DOHH2 (cell line): ENCODE measurements around the gene USF1.
A peak's percentile ranks its signal among the peaks of the same experiment; 100 is the strongest.
"Not testable (repeated sequence)": the region's sequence is repeated elsewhere in the genome, so short reads cannot be mapped to it uniquely, and the experiment has no call there.

ENCODE experiments used
- H3F3A ChIP-seq: fragments of 200-600 bp; sonication (generic), shearing (Covaris generic); 2 replicates; pipeline ENCODE4 v1.6.0; 2016; ENCODE audit warnings: antibody characterized with exemption, mild to moderate bottlenecking; ENCODE audit not compliant: control insufficient read depth, insufficient read depth
- H3K27ac ChIP-seq: fragments of 200-600 bp; sonication (generic); 2 replicates; pipeline ENCODE4 v1.5.1; 2014; ENCODE audit warnings: low read depth, mild to moderate bottlenecking, low read length, moderate library complexity
- H3K27me3 ChIP-seq: fragments of 200-600 bp; sonication (generic); 2 replicates; pipeline ENCODE4 v1.6.1; 2014; ENCODE audit warnings: mild to moderate bottlenecking, low read length, mixed read lengths; ENCODE audit not compliant: control insufficient read depth
- H3K36me3 ChIP-seq: fragments of 200-600 bp; sonication (generic); 2 replicates; pipeline ENCODE4 v1.6.1; 2014; ENCODE audit warnings: mild to moderate bottlenecking, low read length, moderate library complexity, mixed read lengths; ENCODE audit not compliant: control insufficient read depth
- H3K4me1 ChIP-seq: fragments of 200-600 bp; sonication (generic); 2 replicates; pipeline ENCODE4 v1.6.1; 2014; ENCODE audit warnings: mild to moderate bottlenecking, low read length, mixed read lengths; ENCODE audit not compliant: control insufficient read depth
- H3K4me2 ChIP-seq: fragments of 200-600 bp; sonication (generic); 2 replicates; pipeline ENCODE4 v1.6.0; 2014; ENCODE audit warnings: mild to moderate bottlenecking, low read length, moderate library complexity
- H3K4me3 ChIP-seq: fragments of 200-600 bp; sonication (generic); 2 replicates; pipeline ENCODE4 v1.5.1; 2014; ENCODE audit warnings: mild to moderate bottlenecking, low read length, mixed read lengths
- H3K79me2 ChIP-seq: fragments of 200-600 bp; sonication (generic); 2 replicates; pipeline ENCODE4 v1.6.1; 2014; ENCODE audit warnings: mild to moderate bottlenecking, low read length, mixed read lengths; ENCODE audit not compliant: control insufficient read depth
- H3K9me2 ChIP-seq: fragments of 200-600 bp; sonication (generic); replicated peaks from 2 replicates; pipeline ENCODE4 v1.6.1; 2014; ENCODE audit warnings: mild to moderate bottlenecking, low read length, mixed read lengths; ENCODE audit not compliant: control insufficient read depth
- H3K9me3 ChIP-seq: fragments of 200-600 bp; sonication (generic); 2 replicates; pipeline ENCODE4 v1.6.1; 2014; ENCODE audit warnings: antibody characterized with exemption, low read length, mixed read lengths; ENCODE audit not compliant: control insufficient read depth, insufficient read depth
- H4K20me1 ChIP-seq: fragments of 200-600 bp; sonication (generic); 2 replicates; pipeline ENCODE4 v1.6.0; 2014; ENCODE audit warnings: low read depth, mild to moderate bottlenecking, antibody characterized with exemption, low read length, moderate library complexity; ENCODE audit not compliant: control insufficient read depth, insufficient read depth
- CTCF ChIP-seq: fragments of 200-600 bp; sonication (generic); IDR thresholded peaks from one replicate; pipeline ENCODE4 v1.5.1; 2014; ENCODE audit warnings: antibody characterized with exemption, mild to moderate bottlenecking, low read depth, low read length; ENCODE audit not compliant: poor library complexity, severe bottlenecking
- EZH2phosphoT487 ChIP-seq: fragments of 200-600 bp; sonication (generic); IDR thresholded peaks from 2 replicates; pipeline ENCODE4 v1.6.1; 2017; ENCODE audit warnings: borderline replicate concordance, mild to moderate bottlenecking, antibody characterized with exemption, low read length, moderate library complexity, mixed read lengths

The USF1 gene

GRCh38 chr1:161019751-161020495 is 25.9 kb downstream of the USF1 start:
- peaks cover 9% of the 10 kb centered on the region for H3K79me2 ChIP-seq

DNA sequence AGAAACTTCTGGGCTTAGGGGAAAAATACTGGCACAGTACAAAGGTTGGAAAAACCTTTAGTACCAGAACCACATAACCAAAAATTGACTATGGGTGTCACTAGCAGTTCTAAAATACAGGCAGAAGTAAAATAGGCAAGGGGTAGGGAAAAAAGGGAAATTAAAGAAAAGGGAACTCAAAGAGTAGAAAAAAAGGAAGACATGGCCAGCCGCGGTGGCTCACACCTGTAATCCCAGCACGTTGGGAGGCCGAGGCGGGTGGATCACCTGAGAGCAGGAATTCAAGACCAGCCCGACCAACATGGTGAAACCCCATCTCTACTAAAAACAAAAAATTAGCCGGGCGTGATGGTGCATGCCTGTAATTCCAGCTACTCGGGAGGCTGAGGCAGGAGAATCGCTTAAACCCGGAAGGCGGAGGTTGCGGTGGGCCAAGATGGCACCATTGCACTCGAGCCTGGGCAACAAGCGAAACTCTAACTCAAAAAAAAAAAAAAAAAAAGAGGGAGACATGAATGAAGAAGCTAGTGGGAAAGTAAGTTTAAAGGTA is 26.6 kb downstream of the USF1 start:
- peaks cover 23% of the 10 kb centered on the region for H3K4me1 ChIP-seq
- H3K4me3 ChIP-seq, result not testable (repeated sequence)

More at GRCh38 chr1:161019751-161020495, 25.9 kb downstream of the USF1 start:
- H3K36me3 ChIP-seq, result no peaks in the 10 kb centered on the region
- H3K4me3 ChIP-seq, result peak overlapping the region; percentile 68
- H3K27me3 ChIP-seq, result peaks cover 7% of the 10 kb centered on the region; the same call in 1 of the 2 replicates
- H3K9me2 ChIP-seq, result no peaks in the 10 kb centered on the region
- peak overlapping the region; percentile 93 for H3K4me2 ChIP-seq
- no peak for TF ChIP-seq EZH2phosphoT487
- no peak for TF ChIP-seq CTCF
- H4K20me1 ChIP-seq, result no peaks in the 10 kb centered on the region
- H3F3A ChIP-seq, result peaks cover 14% of the 10 kb centered on the region
- H3K27ac ChIP-seq, result no peak overlapping the region
- H3K9me3 ChIP-seq, result no peaks in the 10 kb centered on the region
- H3K4me1 ChIP-seq, result peaks cover 20% of the 10 kb centered on the region

GRCh38 chr1:161018631-161018930 is 27.2 kb downstream of the USF1 start:
- H3K9me2 ChIP-seq, result no peaks in the 10 kb centered on the region
- no peak overlapping the region for H3K4me3 ChIP-seq
- H3K4me2 ChIP-seq, result no peak overlapping the region
- peaks cover 29% of the 10 kb centered on the region for H3K4me1 ChIP-seq
- peaks cover 14% of the 10 kb centered on the region for H3F3A ChIP-seq
- peaks cover 12% of the 10 kb centered on the region for H3K79me2 ChIP-seq
- H3K27me3 ChIP-seq, result peaks cover 7% of the 10 kb centered on the region; the same call in 1 of the 2 replicates
- H3K36me3 ChIP-seq, result no peaks in the 10 kb centered on the region
- no peaks in the 10 kb centered on the region for H4K20me1 ChIP-seq
- H3K27ac ChIP-seq, result no peak overlapping the region
- TF ChIP-seq EZH2phosphoT487 (no peak), CTCF (no peak)
- H3K9me3 ChIP-seq, result no peaks in the 10 kb centered on the region

More for the DNA sequence above, 26.6 kb downstream of the USF1 start:
- not testable (repeated sequence) for H3K27ac ChIP-seq, H3K36me3 ChIP-seq, H3K9me3 ChIP-seq, H3K9me2 ChIP-seq, H4K20me1 ChIP-seq, H3K4me2 ChIP-seq, H3K79me2 ChIP-seq, H3K27me3 ChIP-seq
- H3F3A ChIP-seq, result peaks cover 11% of the 10 kb centered on the region
